ENCODE results near the gene NEURL1B.

DNA sequence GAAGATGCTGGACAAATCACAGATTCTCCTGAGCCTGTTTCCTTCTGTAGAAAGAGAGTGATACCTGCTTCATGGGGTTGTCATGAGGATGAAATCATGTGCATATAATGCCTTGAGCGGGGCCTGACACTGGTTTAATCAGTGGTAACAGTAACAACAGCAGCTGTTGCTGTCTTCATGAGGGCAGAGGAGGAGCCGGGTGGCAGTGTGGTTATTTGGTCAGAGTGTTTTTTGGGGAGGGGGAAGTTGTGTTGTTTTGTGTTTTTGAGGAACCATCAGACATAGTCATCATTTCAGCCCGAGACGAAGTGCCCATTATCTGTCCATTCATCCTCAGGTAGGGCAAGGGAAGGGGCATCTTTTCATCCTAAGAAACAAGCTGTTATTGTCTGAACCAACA lies 44.0 kb downstream of the NEURL1B start:
- no peak for TF ChIP-seq HDGF (IDR thresholded peaks at IDR 0.05; ENCODE audit: borderline replicate concordance)
- TF ChIP-seq TARDBP (IDR thresholded peaks at IDR 0.05): no peak
- TF ChIP-seq CTBP1 (IDR thresholded peaks at IDR 0.05; ENCODE audit: borderline replicate concordance): no peak
- no peak for TF ChIP-seq ARNT (IDR thresholded peaks at IDR 0.05)
- no peak for TF ChIP-seq NFRKB (IDR thresholded peaks at IDR 0.05)
- TF ChIP-seq ZNF384 (IDR thresholded peaks at IDR 0.05): no peak
- TF ChIP-seq FOXM1 (IDR thresholded peaks at IDR 0.05; ENCODE audit: borderline replicate concordance): no peak
- TF ChIP-seq FOXA1 (IDR thresholded peaks at IDR 0.05): no peak
- TF ChIP-seq SUZ12 (IDR thresholded peaks at IDR 0.05): no peak
- no peak for TF ChIP-seq ELF4 (IDR thresholded peaks at IDR 0.05)
- no peak for TF ChIP-seq SP1 (IDR thresholded peaks at IDR 0.05)
- TF ChIP-seq, protein P1, sequence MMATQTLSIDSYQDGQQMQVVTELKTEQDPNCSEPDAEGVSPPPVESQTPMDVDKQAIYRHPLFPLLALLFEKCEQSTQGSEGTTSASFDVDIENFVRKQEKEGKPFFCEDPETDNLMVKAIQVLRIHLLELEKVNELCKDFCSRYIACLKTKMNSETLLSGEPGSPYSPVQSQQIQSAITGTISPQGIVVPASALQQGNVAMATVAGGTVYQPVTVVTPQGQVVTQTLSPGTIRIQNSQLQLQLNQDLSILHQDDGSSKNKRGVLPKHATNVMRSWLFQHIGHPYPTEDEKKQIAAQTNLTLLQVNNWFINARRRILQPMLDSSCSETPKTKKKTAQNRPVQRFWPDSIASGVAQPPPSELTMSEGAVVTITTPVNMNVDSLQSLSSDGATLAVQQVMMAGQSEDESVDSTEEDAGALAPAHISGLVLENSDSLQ (IDR thresholded peaks at IDR 0.05): no peak

Data from HEK293T (cell line).